ENCODE results near the gene KPNB1. TPM values are rescaled to one million over a fixed set of nuclear protein-coding genes. Genes with fewer than 3 reads are reported as not detected.

Gene KPNB1
- total and polyA plus RNA-seq, 7 donors: 78.0 to 323 (median 192) TPM

GRCh38 chr17:47649972-47650524 is 329 bp downstream of the KPNB1 start:
- H3K36me3 ChIP-seq (ENCODE audit: insufficient read depth in 1 of 2, low read depth in 1 of 2): peaks cover 7 to 41% of the 10 kb centered on the region in 2 donors
- no peaks in the 10 kb centered on the region for H3K27me3 ChIP-seq (ENCODE audit: insufficient read depth in 3 of 3, low read length in 2 of 3)
- WGBS, 3 donors: 0 to 1% (median 1%) methylated on average over 16 to 48 of the region's 48 CpGs
- peaks cover 35% of the 10 kb centered on the region for H3K4me1 ChIP-seq
- no peak for TF ChIP-seq CTCF (IDR thresholded peaks at IDR 0.05)
- H3K9me3 ChIP-seq: no peaks in the 10 kb centered on the region
- peak; percentile 34 to 57 (median 46) for ATAC-seq
- intact Hi-C loops (cut with DNase I): loop anchor here in 1 of 2 donors (10.0 kb wide), 1 partner anchor 45 kb away; no protein-coding TSS in a partner anchor
- DNase-seq: no peak
- H3K4me3 ChIP-seq: peak overlapping the region; percentile 92
- peak overlapping the region; percentile 93 for H3K27ac ChIP-seq

- DNase-seq (peak; percentile 97 to 98), ATAC-seq (peak; percentile 78 to 81 (median 80))
- peak overlapping the region; percentile 93 for H3K27ac ChIP-seq
- no peaks in the 10 kb centered on the region for H3K9me3 ChIP-seq
- H3K4me3 ChIP-seq: peak overlapping the region; percentile 92
- WGBS, 3 donors: 1 to 3% (median 2%) methylated on average over 16 to 39 of the region's 39 CpGs
- intact Hi-C loops (cut with DNase I): loop anchor here in 1 of 2 donors (10.0 kb wide), 1 partner anchor 46 kb away; no protein-coding TSS in a partner anchor
- peaks cover 41% of the 10 kb centered on the region for H3K4me1 ChIP-seq
- H3K27me3 ChIP-seq (ENCODE audit: insufficient read depth in 3 of 3, low read length in 2 of 3): no peaks in the 10 kb centered on the region
- TF ChIP-seq CTCF (IDR thresholded peaks at IDR 0.05): no peak
- H3K36me3 ChIP-seq (ENCODE audit: insufficient read depth in 1 of 2, low read depth in 1 of 2): peaks cover 7 to 48% of the 10 kb centered on the region in 2 donors
Measured at GRCh38 chr17:47650525-47651522, 1.1 kb downstream of the KPNB1 start.

- no peaks in the 10 kb centered on the region for H3K27me3 ChIP-seq (ENCODE audit: insufficient read depth in 3 of 3, low read length in 2 of 3)
- DNase-seq (no peak), ATAC-seq (no peak)
- no peak for TF ChIP-seq CTCF (IDR thresholded peaks at IDR 0.05)
- intact Hi-C loops (cut with DNase I): loop anchor here in 1 of 2 donors (10.0 kb wide), 1 partner anchor 47 kb away; no protein-coding TSS in a partner anchor
- H3K27ac ChIP-seq: no peak overlapping the region
- 70 to 79% (median 71%) methylated on average over 2 of the region's 2 CpGs for WGBS, 3 donors
- peaks cover 12 to 57% of the 10 kb centered on the region in 2 donors for H3K36me3 ChIP-seq (ENCODE audit: insufficient read depth in 1 of 2, low read depth in 1 of 2)
- H3K4me1 ChIP-seq: peaks cover 44% of the 10 kb centered on the region
- H3K9me3 ChIP-seq: no peaks in the 10 kb centered on the region
- H3K4me3 ChIP-seq: peak overlapping the region; percentile 92
Measured at GRCh38 chr17:47651704-47652103, 2.0 kb downstream of the KPNB1 start.

- no peak overlapping the region for H3K27ac ChIP-seq
- no peaks in the 10 kb centered on the region for H3K9me3 ChIP-seq
- no peak for ATAC-seq
- H3K36me3 ChIP-seq (ENCODE audit: insufficient read depth in 1 of 2, low read depth in 1 of 2): peaks cover 12 to 66% of the 10 kb centered on the region in 2 donors
- intact Hi-C loops (cut with DNase I): loop anchor here in 1 of 2 donors (10.0 kb wide), 1 partner anchor 48 kb away; no protein-coding TSS in a partner anchor
- TF ChIP-seq CTCF (IDR thresholded peaks at IDR 0.05): no peak
- H3K4me1 ChIP-seq: peaks cover 44% of the 10 kb centered on the region
- H3K4me3 ChIP-seq: no peak overlapping the region
- WGBS, 3 donors: 91 to 96% (median 93%) methylated on average over 6 of the region's 6 CpGs
- no peak for DNase-seq
- H3K27me3 ChIP-seq (ENCODE audit: insufficient read depth in 3 of 3, low read length in 2 of 3): no peaks in the 10 kb centered on the region
Measured at GRCh38 chr17:47652570-47652969, 2.9 kb downstream of the KPNB1 start.
